ENCODE measurements around the gene RNU6-9.

- TF ChIP-seq EZH2phosphoT487 (IDR thresholded peaks at IDR 0.05; ENCODE audit: insufficient read depth, low read depth) (no peak), EZH2 (IDR thresholded peaks at IDR 0.05; ENCODE audit: insufficient read depth, poor library complexity, severe bottlenecking) (no peak)
Observed at GRCh38 chr19:852136-853013, 40.9 kb upstream of the RNU6-9 start, which contains the start of gene ELANE.
